Measurements from ENCODE around the gene MYOM3. TPM values are rescaled to one million over a fixed set of nuclear protein-coding genes. Genes with fewer than 3 reads are reported as not detected.

Gene MYOM3
- total and polyA plus RNA-seq, 2 of the 13 experiments (the other 11 are each of a cell fraction or from before 2014, with no cell fraction given), result 5.8 to 15.3 TPM

DNA sequence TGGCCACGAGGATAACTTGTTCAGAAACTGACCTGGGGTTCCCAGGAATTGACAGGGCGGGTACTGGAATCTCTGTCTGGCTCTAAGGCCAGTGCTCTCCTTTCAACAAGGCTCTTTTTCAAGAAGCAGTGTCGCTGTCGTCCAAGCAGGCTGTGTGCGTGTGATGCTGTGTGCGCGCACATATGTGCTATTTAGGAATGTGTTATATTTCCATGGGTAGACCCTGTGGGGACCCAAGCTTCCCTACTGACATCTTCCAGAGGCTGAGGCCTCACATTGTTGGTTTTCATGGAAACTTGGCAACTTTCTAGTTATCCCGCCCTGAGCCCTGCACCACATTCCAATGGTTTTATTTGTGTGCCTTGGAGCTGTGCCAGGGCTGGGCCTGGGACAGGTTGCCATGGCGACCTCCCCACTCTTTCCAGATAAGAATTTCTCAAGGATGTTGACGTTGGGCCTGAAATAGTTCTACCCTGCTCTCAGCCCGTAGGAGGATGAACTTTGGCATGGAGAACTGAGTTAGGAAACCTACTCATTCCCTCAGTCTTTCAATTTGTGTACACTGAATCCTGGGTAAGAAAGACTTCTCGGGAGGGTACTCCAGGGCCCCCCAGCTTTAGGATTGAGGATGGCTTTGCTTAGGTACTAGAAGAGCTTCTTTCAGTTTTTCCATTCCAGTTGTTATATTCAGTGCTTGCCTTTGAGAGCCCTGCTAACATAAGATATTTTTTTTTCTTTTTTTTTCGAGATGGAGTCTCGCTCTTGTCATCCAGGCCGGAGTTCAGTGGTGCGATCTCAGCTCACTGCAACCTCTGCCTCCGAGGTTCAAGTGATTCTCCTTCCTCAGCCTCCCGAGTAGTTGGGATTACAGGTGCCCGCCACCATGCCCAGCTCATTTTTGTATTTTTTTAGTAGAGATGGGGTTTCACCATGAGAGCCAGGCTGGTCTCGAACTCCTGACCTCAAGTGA lies 93.0 kb downstream of the MYOM3 start (continued):
- TF ChIP-seq, protein P1, sequence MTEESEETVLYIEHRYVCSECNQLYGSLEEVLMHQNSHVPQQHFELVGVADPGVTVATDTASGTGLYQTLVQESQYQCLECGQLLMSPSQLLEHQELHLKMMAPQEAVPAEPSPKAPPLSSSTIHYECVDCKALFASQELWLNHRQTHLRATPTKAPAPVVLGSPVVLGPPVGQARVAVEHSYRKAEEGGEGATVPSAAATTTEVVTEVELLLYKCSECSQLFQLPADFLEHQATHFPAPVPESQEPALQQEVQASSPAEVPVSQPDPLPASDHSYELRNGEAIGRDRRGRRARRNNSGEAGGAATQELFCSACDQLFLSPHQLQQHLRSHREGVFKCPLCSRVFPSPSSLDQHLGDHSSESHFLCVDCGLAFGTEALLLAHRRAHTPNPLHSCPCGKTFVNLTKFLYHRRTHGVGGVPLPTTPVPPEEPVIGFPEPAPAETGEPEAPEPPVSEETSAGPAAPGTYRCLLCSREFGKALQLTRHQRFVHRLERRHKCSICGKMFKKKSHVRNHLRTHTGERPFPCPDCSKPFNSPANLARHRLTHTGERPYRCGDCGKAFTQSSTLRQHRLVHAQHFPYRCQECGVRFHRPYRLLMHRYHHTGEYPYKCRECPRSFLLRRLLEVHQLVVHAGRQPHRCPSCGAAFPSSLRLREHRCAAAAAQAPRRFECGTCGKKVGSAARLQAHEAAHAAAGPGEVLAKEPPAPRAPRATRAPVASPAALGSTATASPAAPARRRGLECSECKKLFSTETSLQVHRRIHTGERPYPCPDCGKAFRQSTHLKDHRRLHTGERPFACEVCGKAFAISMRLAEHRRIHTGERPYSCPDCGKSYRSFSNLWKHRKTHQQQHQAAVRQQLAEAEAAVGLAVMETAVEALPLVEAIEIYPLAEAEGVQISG (CRISPR knock-in tag; IDR thresholded peaks at IDR 0.05), result peak; percentile 49; the same call in 1 of the 2 replicates
- TF ChIP-seq, protein P2, sequence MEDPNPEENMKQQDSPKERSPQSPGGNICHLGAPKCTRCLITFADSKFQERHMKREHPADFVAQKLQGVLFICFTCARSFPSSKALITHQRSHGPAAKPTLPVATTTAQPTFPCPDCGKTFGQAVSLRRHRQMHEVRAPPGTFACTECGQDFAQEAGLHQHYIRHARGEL (CRISPR knock-in tag; IDR thresholded peaks at IDR 0.05), result no peak
- TF ChIP-seq HDAC1 (CRISPR knock-in tag; IDR thresholded peaks at IDR 0.05) (peak; percentile 68; the same call in 1 of the 2 replicates), XBP1 (CRISPR knock-in tag; IDR thresholded peaks at IDR 0.05) (no peak), ZNF530 (CRISPR knock-in tag; IDR thresholded peaks at IDR 0.05; ENCODE audit: low read depth) (no peak), ZNF776 (CRISPR knock-in tag; IDR thresholded peaks at IDR 0.05) (no peak), RBM39 (IDR thresholded peaks at IDR 0.05; ENCODE audit: low read depth, low read length, poor library complexity, severe bottlenecking) (no peak), IRF2 (CRISPR knock-in tag; IDR thresholded peaks at IDR 0.05) (peak; percentile 67; the same call in 1 of the 2 replicates), PHF5A (CRISPR knock-in tag; IDR thresholded peaks at IDR 0.05; ENCODE audit: low read depth, unreplicated experiment) (no peak), RBAK (CRISPR knock-in tag; IDR thresholded peaks at IDR 0.05) (no peak), HOXA3 (CRISPR knock-in tag; IDR thresholded peaks at IDR 0.05) (peak; percentile 70; the same call in 1 of the 2 replicates), TAF15 (IDR thresholded peaks at IDR 0.05; ENCODE audit: low read depth, low read length, poor library complexity, severe bottlenecking) (no peak), ZNF780A (CRISPR knock-in tag; IDR thresholded peaks at IDR 0.05) (no peak), ZSCAN22 (CRISPR knock-in tag; IDR thresholded peaks at IDR 0.05) (no peak), MZF1 (CRISPR knock-in tag; IDR thresholded peaks at IDR 0.05; ENCODE audit: borderline replicate concordance) (no peak), ZNF772 (CRISPR knock-in tag; IDR thresholded peaks at IDR 0.05) (peak; percentile 79; the same call in 1 of the 2 replicates), ZNF543 (CRISPR knock-in tag; IDR thresholded peaks at IDR 0.05) (no peak)
- TF ChIP-seq, protein P3, sequence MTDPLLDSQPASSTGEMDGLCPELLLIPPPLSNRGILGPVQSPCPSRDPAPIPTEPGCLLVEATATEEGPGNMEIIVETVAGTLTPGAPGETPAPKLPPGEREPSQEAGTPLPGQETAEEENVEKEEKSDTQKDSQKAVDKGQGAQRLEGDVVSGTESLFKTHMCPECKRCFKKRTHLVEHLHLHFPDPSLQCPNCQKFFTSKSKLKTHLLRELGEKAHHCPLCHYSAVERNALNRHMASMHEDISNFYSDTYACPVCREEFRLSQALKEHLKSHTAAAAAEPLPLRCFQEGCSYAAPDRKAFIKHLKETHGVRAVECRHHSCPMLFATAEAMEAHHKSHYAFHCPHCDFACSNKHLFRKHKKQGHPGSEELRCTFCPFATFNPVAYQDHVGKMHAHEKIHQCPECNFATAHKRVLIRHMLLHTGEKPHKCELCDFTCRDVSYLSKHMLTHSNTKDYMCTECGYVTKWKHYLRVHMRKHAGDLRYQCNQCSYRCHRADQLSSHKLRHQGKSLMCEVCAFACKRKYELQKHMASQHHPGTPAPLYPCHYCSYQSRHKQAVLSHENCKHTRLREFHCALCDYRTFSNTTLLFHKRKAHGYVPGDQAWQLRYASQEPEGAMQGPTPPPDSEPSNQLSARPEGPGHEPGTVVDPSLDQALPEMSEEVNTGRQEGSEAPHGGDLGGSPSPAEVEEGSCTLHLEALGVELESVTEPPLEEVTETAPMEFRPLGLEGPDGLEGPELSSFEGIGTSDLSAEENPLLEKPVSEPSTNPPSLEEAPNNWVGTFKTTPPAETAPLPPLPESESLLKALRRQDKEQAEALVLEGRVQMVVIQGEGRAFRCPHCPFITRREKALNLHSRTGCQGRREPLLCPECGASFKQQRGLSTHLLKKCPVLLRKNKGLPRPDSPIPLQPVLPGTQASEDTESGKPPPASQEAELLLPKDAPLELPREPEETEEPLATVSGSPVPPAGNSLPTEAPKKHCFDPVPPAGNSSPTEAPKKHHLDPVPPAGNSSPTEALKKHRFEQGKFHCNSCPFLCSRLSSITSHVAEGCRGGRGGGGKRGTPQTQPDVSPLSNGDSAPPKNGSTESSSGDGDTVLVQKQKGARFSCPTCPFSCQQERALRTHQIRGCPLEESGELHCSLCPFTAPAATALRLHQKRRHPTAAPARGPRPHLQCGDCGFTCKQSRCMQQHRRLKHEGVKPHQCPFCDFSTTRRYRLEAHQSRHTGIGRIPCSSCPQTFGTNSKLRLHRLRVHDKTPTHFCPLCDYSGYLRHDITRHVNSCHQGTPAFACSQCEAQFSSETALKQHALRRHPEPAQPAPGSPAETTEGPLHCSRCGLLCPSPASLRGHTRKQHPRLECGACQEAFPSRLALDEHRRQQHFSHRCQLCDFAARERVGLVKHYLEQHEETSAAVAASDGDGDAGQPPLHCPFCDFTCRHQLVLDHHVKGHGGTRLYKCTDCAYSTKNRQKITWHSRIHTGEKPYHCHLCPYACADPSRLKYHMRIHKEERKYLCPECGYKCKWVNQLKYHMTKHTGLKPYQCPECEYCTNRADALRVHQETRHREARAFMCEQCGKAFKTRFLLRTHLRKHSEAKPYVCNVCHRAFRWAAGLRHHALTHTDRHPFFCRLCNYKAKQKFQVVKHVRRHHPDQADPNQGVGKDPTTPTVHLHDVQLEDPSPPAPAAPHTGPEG (CRISPR knock-in tag; IDR thresholded peaks at IDR 0.05), result no peak
- TF ChIP-seq, protein P4, sequence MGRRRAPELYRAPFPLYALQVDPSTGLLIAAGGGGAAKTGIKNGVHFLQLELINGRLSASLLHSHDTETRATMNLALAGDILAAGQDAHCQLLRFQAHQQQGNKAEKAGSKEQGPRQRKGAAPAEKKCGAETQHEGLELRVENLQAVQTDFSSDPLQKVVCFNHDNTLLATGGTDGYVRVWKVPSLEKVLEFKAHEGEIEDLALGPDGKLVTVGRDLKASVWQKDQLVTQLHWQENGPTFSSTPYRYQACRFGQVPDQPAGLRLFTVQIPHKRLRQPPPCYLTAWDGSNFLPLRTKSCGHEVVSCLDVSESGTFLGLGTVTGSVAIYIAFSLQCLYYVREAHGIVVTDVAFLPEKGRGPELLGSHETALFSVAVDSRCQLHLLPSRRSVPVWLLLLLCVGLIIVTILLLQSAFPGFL (CRISPR knock-in tag; IDR thresholded peaks at IDR 0.05), result no peak

All from HepG2 (cell line).